ENCODE results near the gene PPFIA1. TPM values are rescaled to one million over a fixed set of nuclear protein-coding genes. Genes with fewer than 3 reads are reported as not detected.

PPFIA1 gene
- total and polyA plus RNA-seq, 2 of the 8 experiments (the other 6 are each of a cell fraction or from before 2014, with no cell fraction given): 44.3 to 73.5 TPM

- Histone ChIP-seq H2BK12ac (ENCODE audit: low read depth, low read length) (no peak overlapping the region), H3K4me3 (ENCODE audit: extremely low read depth in 1 of 4, insufficient read depth in 2 of 4, low read depth in 3 of 4, low read length in 4 of 4) (no peak overlapping the region), H3K14ac (ENCODE audit: insufficient read length) (no peak overlapping the region), H3K9ac (replicated peaks in 1 of 4; ENCODE audit: extremely low read depth in 1 of 4, low read depth in 3 of 4, low read length in 3 of 4) (no peak overlapping the region), H4K8ac (ENCODE audit: extremely low read depth, insufficient read depth, low read length) (no peak overlapping the region), H3K4me1 (replicated peaks in 1 of 4; ENCODE audit: control insufficient read depth in 3 of 4, insufficient read depth in 4 of 4, low read length in 3 of 4) (no peaks in the 10 kb centered on the region), H2BK20ac (ENCODE audit: low read length) (no peak overlapping the region), H4K5ac (ENCODE audit: insufficient read length, low read depth, low read length) (no peak overlapping the region), H3K23ac (ENCODE audit: insufficient read length) (no peak overlapping the region), H3K27ac (ENCODE audit: low read depth, low read length) (no peak overlapping the region), H3K36me3 (ENCODE audit: control insufficient read depth in 2 of 4, insufficient read depth in 4 of 4, low read length in 3 of 4) (peaks cover 46 to 94% (median 88%) of the 10 kb centered on the region in 4 experiments), H3K27me3 (replicated peaks in 1 of 4; ENCODE audit: control insufficient read depth in 3 of 4, extremely low read depth in 1 of 4, insufficient read depth in 3 of 4, low read length in 3 of 4) (no peaks in the 10 kb centered on the region), H2BK5ac (ENCODE audit: low read depth, low read length) (no peak overlapping the region), H2BK120ac (replicated peaks; ENCODE audit: low read depth, low read length) (no peak overlapping the region), H3K4me2 (ENCODE audit: insufficient read depth in 1 of 2, low read depth in 2 of 2, low read length in 2 of 2) (no peak overlapping the region), H2AK5ac (ENCODE audit: low read depth, low read length) (no peak overlapping the region), H3K23me2 (ENCODE audit: low read depth, low read length) (no peaks in the 10 kb centered on the region), H4K20me1 (replicated peaks in 1 of 2; ENCODE audit: control insufficient read depth in 1 of 2, insufficient read depth in 2 of 2, low read length in 2 of 2) (peaks cover 7 to 24% of the 10 kb centered on the region in 2 experiments), H3K9me3 (ENCODE audit: insufficient read depth in 2 of 2, low read depth in 1 of 2, low read length in 1 of 2) (no peaks in the 10 kb centered on the region), H3K79me1 (ENCODE audit: low read depth, low read length) (no peaks in the 10 kb centered on the region), H4K91ac (replicated peaks; ENCODE audit: insufficient read length, low read length) (no peak overlapping the region), H2BK15ac (ENCODE audit: low read length) (no peak overlapping the region), H3K56ac (replicated peaks; ENCODE audit: insufficient read length, low read depth, low read length) (no peak overlapping the region), H3K18ac (ENCODE audit: extremely low read depth, low read length) (no peak overlapping the region), H3K4ac (replicated peaks; ENCODE audit: insufficient read length, low read depth, low read length) (no peak overlapping the region), H2AFZ (ENCODE audit: low read length) (no peak overlapping the region), H3K79me2 (ENCODE audit: control insufficient read depth in 1 of 2, insufficient read depth in 2 of 2, low read length in 2 of 2) (no peaks in the 10 kb centered on the region)
- FAIRE-seq (no peak), DNase-seq (ENCODE audit: low read depth in 1 of 2, low spot score in 2 of 2) (no peak)
- POLR2A ChIA-PET (ENCODE audit: partially characterized antibody): interaction anchor here (0.6 to 3.0 kb wide), 4 partner anchors 10 to 264 kb away, joined by 3 to 12 read pairs (median 5); no protein-coding TSS in a partner anchor
- WGBS, 2 experiments (ENCODE audit: extremely low coverage in 1 of 2, insufficient coverage in 1 of 2, insufficient read length in 1 of 2, insufficient replicate concordance in 2 of 2, low coverage in 1 of 2, low lambda C conversion rate in 2 of 2, missing lambda C conversion rate in 1 of 2): 92% methylated on average over 15 of the region's 15 CpGs; no CpG with 5 or more reads in 1 of the 2 experiments
- CTCF ChIA-PET (ENCODE audit: partially characterized antibody): interaction anchor here (0.9 kb wide), 1 partner anchor 12 kb away, joined by 3 read pairs; no protein-coding TSS in a partner anchor
- no peak for TF ChIP-seq ZNF274 (IDR thresholded peaks at IDR 0.05; ENCODE audit: borderline replicate concordance, extremely low read depth, low read length)
- no peak for TF ChIP-seq POLR2AphosphoS5 (IDR thresholded peaks at IDR 0.05; ENCODE audit: low read depth, low read length)
- no peak for TF ChIP-seq POLR2A (IDR thresholded peaks at IDR 0.05; ENCODE audit: control extremely low read depth in 1 of 2, low read depth in 2 of 2, low read length in 2 of 2)
- no peak for TF ChIP-seq SIX5 (IDR thresholded peaks at IDR 0.05; ENCODE audit: low read depth, low read length)
- TF ChIP-seq, protein P1, sequence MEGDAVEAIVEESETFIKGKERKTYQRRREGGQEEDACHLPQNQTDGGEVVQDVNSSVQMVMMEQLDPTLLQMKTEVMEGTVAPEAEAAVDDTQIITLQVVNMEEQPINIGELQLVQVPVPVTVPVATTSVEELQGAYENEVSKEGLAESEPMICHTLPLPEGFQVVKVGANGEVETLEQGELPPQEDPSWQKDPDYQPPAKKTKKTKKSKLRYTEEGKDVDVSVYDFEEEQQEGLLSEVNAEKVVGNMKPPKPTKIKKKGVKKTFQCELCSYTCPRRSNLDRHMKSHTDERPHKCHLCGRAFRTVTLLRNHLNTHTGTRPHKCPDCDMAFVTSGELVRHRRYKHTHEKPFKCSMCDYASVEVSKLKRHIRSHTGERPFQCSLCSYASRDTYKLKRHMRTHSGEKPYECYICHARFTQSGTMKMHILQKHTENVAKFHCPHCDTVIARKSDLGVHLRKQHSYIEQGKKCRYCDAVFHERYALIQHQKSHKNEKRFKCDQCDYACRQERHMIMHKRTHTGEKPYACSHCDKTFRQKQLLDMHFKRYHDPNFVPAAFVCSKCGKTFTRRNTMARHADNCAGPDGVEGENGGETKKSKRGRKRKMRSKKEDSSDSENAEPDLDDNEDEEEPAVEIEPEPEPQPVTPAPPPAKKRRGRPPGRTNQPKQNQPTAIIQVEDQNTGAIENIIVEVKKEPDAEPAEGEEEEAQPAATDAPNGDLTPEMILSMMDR (IDR thresholded peaks at IDR 0.05; ENCODE audit: control extremely low read depth in 1 of 3, insufficient read depth in 1 of 3, low read depth in 1 of 3, low read length in 3 of 3): no peak
- TF ChIP-seq EGR1 (IDR thresholded peaks at IDR 0.05; ENCODE audit: borderline replicate concordance, low read depth, low read length): no peak
- TF ChIP-seq CEBPB (IDR thresholded peaks at IDR 0.05; ENCODE audit: low read depth, low read length): no peak
- no peak for TF ChIP-seq JUN (IDR thresholded peaks at IDR 0.05; ENCODE audit: low read depth, low read length)
- no peak for TF ChIP-seq BACH1 (IDR thresholded peaks at IDR 0.05; ENCODE audit: low read length)
- no peak for TF ChIP-seq TEAD4 (IDR thresholded peaks at IDR 0.05; ENCODE audit: low read depth, low read length)
- TF ChIP-seq TAF1 (IDR thresholded peaks at IDR 0.05; ENCODE audit: low read depth, low read length): no peak
- no peak for TF ChIP-seq BRCA1 (IDR thresholded peaks at IDR 0.05; ENCODE audit: low read depth, low read length)
Measured at GRCh38 chr11:70411713-70412452, 141.4 kb downstream of the PPFIA1 start.

All from H1 (cell line).